NCI-H146 treated with DMSO at 0.1 percent for 48 hours (cell line): ENCODE measurements around the gene SLC35G6.
A peak's percentile ranks its signal among the peaks of the same experiment; 100 is the strongest.
"Not testable (repeated sequence)": the region's sequence is repeated elsewhere in the genome, so short reads cannot be mapped to it uniquely, and the experiment has no call there.

Source experiments
- DNase-seq: peaks from one replicate; lab custom pipeline; 2025; ENCODE audit not compliant: unreplicated experiment; lab: John Stamatoyannopoulos, UW

SLC35G6 gene

GRCh38 chr17:7478276-7479212 lies 2.7 kb upstream of the SLC35G6 start:
- no peak for DNase-seq

- no peak for DNase-seq
These were observed 1.8 kb upstream of the SLC35G6 start, which contains the start of gene ZBTB4 for GRCh38 chr17:7479213-7480088. Gene ZBTB4 (minus strand): TSS chr17:7479631. CDS start chr17:7466801, 12,830 bp downstream.

DNA sequence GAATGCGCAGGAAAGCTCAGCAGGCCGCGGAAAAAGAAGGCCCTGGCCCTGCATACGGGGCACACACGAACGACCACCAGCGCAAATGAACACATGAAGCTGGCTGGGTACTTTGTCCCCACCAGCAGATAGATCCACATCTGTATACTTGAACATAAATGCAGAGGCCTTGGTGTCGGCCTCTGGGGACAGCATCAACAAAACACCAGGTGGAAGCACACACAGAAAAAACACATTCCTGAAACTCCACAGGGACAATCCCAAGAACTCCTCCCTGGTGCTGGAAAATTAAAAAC lies 1.2 kb upstream of the SLC35G6 start:
- no peak for DNase-seq

DNA sequence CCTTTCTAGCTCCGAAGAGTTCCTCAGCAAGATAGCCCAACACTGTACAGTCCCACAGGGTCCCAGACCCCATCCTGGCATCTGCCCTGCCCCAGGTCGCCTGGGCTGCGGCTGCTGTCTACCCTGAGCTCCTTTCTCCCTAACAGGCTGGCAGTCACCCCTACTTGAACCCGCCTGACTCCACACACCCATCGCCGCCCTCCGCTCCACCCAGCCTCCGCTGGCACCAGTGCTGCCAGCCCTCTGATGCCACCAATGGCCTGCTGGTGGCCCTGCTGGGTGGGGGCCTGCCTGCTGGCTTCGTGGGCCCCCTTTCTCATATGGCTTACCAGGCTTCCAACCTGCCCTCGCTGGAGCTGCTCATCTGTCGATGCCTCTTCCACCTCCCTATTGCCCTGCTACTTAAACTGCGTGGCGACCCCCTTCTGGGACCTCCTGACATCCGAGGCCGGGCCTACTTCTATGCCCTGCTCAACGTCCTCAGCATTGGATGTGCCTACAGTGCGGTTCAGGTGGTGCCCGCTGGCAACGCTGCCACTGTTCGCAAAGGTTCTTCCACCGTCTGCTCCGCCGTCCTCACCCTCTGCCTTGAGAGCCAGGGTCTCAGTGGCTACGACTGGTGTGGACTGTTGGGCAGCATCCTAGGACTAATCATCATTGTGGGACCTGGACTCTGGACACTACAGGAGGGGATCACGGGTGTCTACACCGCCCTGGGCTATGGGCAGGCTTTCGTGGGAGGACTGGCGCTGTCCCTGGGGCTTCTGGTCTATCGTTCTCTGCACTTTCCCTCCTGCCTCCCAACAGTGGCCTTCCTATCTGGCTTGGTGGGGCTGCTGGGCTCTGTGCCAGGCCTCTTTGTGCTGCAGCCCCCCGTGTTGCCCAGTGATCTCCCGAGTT lies 846 bp downstream of the SLC35G6 start:
- DNase-seq: not testable (repeated sequence)

DNA sequence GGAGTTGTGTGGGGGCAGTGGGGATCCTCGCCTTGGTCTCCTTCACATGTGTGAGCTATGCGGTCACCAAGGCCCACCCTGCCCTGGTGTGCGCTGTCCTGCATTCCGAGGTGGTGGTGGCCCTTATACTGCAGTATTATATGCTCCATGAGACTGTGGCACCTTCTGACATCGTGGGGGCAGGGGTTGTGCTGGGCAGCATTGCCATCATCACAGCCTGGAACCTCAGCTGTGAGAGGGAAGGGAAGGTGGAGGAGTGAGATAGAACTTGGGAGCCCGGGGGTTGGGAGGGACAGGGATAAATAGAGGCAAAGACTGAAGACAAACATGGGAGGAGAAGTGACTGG lies 1.5 kb downstream of the SLC35G6 start:
- not testable (repeated sequence) for DNase-seq

- DNase-seq: peak; percentile 89
These were observed 2.2 kb downstream of the SLC35G6 start for GRCh38 chr17:7483255-7484066.

DNA sequence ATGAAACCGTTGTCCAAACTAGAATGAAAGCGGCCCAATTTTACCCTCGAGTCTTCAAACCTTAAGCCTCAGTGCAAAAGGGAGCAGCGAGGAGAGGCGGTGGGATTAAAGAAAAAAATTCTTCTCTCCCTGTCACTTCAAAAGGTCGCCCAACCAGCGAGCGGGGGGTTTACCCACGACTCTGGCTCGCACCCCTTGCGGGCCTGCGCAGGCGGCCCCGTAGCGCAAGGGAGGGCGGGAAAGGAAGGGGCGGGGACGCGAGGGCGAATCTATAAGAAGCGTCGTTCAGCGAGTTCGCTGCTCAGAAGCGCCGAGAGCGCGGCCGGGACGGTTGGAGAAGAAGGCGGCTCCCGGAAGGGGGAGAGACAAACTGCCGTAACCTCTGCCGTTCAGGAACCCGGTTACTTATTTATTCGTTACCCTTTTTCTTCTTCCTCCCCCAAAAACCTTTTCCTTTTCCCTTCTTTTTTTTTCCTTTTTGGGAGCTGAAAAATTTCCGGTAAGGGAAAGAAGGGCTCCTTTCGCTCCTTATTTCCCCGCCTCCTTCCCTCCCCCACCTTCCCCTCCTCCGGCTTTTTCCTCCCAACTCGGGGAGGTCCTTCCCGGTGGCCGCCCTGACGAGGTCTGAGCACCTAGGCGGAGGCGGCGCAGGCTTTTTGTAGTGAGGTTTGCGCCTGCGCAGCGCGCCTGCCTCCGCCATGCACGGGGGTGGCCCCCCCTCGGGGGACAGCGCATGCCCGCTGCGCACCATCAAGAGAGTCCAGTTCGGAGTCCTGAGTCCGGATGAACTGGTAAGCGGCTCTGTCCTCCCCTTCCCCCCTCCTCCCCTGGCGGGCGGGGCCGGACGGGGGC lies 3.0 kb downstream of the SLC35G6 start, which contains the start of gene POLR2A:
TSS of gene POLR2A (plus strand) at position 300 of the 852 bp plus-strand sequence.
- peak; percentile 90 for DNase-seq

GRCh38 chr17:7484919-7485377 lies 3.7 kb downstream of the SLC35G6 start:
- peak; percentile 15 for DNase-seq

- DNase-seq: no peak
These were observed 4.9 kb downstream of the SLC35G6 start for GRCh38 chr17:7486181-7486580.

GRCh38 chr17:7490144-7490543 lies 8.9 kb downstream of the SLC35G6 start:
- no peak for DNase-seq

- DNase-seq: no peak
These were observed 10.3 kb downstream of the SLC35G6 start for GRCh38 chr17:7491583-7491982.

DNA sequence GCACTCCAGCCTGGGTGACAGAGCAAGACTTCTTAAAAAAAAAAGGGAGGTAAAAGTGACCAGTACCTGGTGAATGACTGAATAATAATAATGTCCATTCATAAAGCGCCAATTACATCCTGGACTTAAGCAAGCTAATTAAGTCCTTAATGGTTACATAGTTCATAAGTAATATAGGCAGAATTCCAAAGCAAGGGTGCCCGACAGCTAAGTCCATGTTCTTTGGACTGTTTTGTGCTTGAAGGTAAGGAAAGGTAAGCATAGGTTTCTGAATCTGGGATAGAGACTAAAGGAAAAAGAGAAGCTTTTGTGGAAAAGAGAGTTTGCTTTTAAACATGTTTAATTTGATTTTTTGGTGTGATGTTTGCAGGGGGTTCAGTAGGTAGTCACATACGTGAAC lies 12.7 kb downstream of the SLC35G6 start:
- no peak for DNase-seq

- no peak for DNase-seq
These were observed 14.7 kb downstream of the SLC35G6 start for GRCh38 chr17:7495906-7496434.

- DNase-seq: no peak
These were observed 15.4 kb downstream of the SLC35G6 start for GRCh38 chr17:7496470-7497183.

- DNase-seq: no peak
These were observed 16.0 kb downstream of the SLC35G6 start for GRCh38 chr17:7497228-7497627.

- DNase-seq: no peak
These were observed 16.4 kb downstream of the SLC35G6 start for GRCh38 chr17:7497636-7498035.

- no peak for DNase-seq
These were observed 17.9 kb downstream of the SLC35G6 start for GRCh38 chr17:7499161-7499560.

DNA sequence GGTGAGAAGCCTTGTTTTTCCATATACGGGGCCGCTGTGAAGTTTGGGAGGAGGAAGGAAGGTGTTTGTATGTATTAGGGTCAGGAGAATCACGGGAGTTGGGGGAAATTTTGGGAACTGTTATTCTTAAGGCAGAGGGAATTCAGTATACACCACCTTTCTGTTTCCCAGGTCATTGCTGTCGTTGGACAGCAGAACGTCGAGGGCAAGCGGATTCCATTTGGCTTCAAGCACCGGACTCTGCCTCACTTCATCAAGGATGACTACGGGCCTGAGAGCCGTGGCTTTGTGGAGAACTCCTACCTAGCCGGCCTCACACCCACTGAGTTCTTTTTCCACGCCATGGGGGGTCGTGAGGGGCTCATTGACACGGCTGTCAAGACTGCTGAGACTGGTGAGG lies 20.5 kb downstream of the SLC35G6 start:
- no peak for DNase-seq
